Measurements from ENCODE around the gene KCNRG.
"Not testable (repeated sequence)": the region's sequence is repeated elsewhere in the genome, so short reads cannot be mapped to it uniquely, and the experiment has no call there.

Gene KCNRG

GRCh38 chr13:50053844-50054243 is 38.6 kb downstream of the KCNRG start:
- no peaks in the 10 kb centered on the region for H3K9me3 ChIP-seq (ENCODE audit: insufficient read depth, low read depth, low read length)
- no peak overlapping the region for H3K4me2 ChIP-seq (ENCODE audit: low read depth, low read length, poor library complexity, severe bottlenecking)
- no peaks in the 10 kb centered on the region for H3K4me1 ChIP-seq (ENCODE audit: insufficient read depth, low read length, poor library complexity, severe bottlenecking)
- no peaks in the 10 kb centered on the region for H3K27me3 ChIP-seq (ENCODE audit: insufficient read depth, low read length, poor library complexity, severe bottlenecking)
- H3K9me2 ChIP-seq (replicated peaks; ENCODE audit: low read depth, low read length), result no peaks in the 10 kb centered on the region
- peaks cover 61% of the 10 kb centered on the region for H4K20me1 ChIP-seq (ENCODE audit: insufficient read depth, low read length, poor library complexity, severe bottlenecking)
- H3K4me3 ChIP-seq (ENCODE audit: low read length, poor library complexity, severe bottlenecking), result no peak overlapping the region
- TF ChIP-seq, protein P1, sequence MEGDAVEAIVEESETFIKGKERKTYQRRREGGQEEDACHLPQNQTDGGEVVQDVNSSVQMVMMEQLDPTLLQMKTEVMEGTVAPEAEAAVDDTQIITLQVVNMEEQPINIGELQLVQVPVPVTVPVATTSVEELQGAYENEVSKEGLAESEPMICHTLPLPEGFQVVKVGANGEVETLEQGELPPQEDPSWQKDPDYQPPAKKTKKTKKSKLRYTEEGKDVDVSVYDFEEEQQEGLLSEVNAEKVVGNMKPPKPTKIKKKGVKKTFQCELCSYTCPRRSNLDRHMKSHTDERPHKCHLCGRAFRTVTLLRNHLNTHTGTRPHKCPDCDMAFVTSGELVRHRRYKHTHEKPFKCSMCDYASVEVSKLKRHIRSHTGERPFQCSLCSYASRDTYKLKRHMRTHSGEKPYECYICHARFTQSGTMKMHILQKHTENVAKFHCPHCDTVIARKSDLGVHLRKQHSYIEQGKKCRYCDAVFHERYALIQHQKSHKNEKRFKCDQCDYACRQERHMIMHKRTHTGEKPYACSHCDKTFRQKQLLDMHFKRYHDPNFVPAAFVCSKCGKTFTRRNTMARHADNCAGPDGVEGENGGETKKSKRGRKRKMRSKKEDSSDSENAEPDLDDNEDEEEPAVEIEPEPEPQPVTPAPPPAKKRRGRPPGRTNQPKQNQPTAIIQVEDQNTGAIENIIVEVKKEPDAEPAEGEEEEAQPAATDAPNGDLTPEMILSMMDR (conservative IDR thresholded peaks at IDR 0.05; ENCODE audit: low read length), result no peak
- TF ChIP-seq EZH2phosphoT487 (IDR thresholded peaks at IDR 0.05; ENCODE audit: borderline replicate concordance), result no peak
- H3K36me3 ChIP-seq (ENCODE audit: insufficient read depth, low read length), result peaks cover 68% of the 10 kb centered on the region
- H3K79me2 ChIP-seq (ENCODE audit: insufficient read depth, low read length), result peaks cover 94% of the 10 kb centered on the region
- H3K9ac ChIP-seq (ENCODE audit: low read depth, low read length, poor library complexity, severe bottlenecking), result no peak overlapping the region
- no peak overlapping the region for H2AFZ ChIP-seq (ENCODE audit: low read length)
- H3F3A ChIP-seq (ENCODE audit: low read depth), result no peaks in the 10 kb centered on the region

DNA sequence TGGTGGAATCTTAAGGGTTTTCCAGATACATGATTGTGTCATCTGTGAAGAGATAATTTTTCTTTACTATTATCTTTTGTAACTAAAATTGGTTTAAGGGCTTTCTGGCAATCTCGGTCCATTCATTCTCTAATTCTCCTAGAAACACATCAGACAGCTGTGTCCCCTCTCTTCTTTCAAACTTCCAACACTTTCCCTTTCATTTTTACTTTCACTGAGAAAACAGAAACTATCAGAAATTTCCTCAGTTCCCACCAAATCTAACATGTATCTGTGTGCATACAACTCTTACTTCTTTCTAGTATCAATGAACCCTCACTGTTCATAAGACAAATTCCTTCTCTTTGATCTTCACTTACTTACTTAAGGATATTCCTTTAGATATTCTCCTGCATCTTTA is 40.2 kb downstream of the KCNRG start:
- no peak for TF ChIP-seq EZH2phosphoT487 (IDR thresholded peaks at IDR 0.05; ENCODE audit: borderline replicate concordance)
- TF ChIP-seq, protein P1 (conservative IDR thresholded peaks at IDR 0.05; ENCODE audit: low read length), result no peak
- peaks cover 97% of the 10 kb centered on the region for H3K79me2 ChIP-seq (ENCODE audit: insufficient read depth, low read length)
- no peaks in the 10 kb centered on the region for H3K9me2 ChIP-seq (replicated peaks; ENCODE audit: low read depth, low read length)
- H2AFZ ChIP-seq (ENCODE audit: low read length), result no peak overlapping the region
- peaks cover 69% of the 10 kb centered on the region for H4K20me1 ChIP-seq (ENCODE audit: insufficient read depth, low read length, poor library complexity, severe bottlenecking)
- no peaks in the 10 kb centered on the region for H3K27me3 ChIP-seq (ENCODE audit: insufficient read depth, low read length, poor library complexity, severe bottlenecking)
- no peak overlapping the region for H3K9ac ChIP-seq (ENCODE audit: low read depth, low read length, poor library complexity, severe bottlenecking)
- no peaks in the 10 kb centered on the region for H3K4me1 ChIP-seq (ENCODE audit: insufficient read depth, low read length, poor library complexity, severe bottlenecking)
- H3K4me2 ChIP-seq (ENCODE audit: low read depth, low read length, poor library complexity, severe bottlenecking), result no peak overlapping the region
- H3F3A ChIP-seq (ENCODE audit: low read depth), result no peaks in the 10 kb centered on the region
- no peaks in the 10 kb centered on the region for H3K9me3 ChIP-seq (ENCODE audit: insufficient read depth, low read depth, low read length)
- peaks cover 73% of the 10 kb centered on the region for H3K36me3 ChIP-seq (ENCODE audit: insufficient read depth, low read length)
- no peak overlapping the region for H3K4me3 ChIP-seq (ENCODE audit: low read length, poor library complexity, severe bottlenecking)

- no peak overlapping the region for H3K4me3 ChIP-seq (ENCODE audit: low read length, poor library complexity, severe bottlenecking)
- no peaks in the 10 kb centered on the region for H3K9me3 ChIP-seq (ENCODE audit: insufficient read depth, low read depth, low read length)
- H3K4me2 ChIP-seq (ENCODE audit: low read depth, low read length, poor library complexity, severe bottlenecking), result no peak overlapping the region
- peaks cover 92% of the 10 kb centered on the region for H3K79me2 ChIP-seq (ENCODE audit: insufficient read depth, low read length)
- H4K20me1 ChIP-seq (ENCODE audit: insufficient read depth, low read length, poor library complexity, severe bottlenecking), result peaks cover 76% of the 10 kb centered on the region
- no peak overlapping the region for H3K9ac ChIP-seq (ENCODE audit: low read depth, low read length, poor library complexity, severe bottlenecking)
- H3K9me2 ChIP-seq (replicated peaks; ENCODE audit: low read depth, low read length), result no peaks in the 10 kb centered on the region
- no peak overlapping the region for H2AFZ ChIP-seq (ENCODE audit: low read length)
- H3F3A ChIP-seq (ENCODE audit: low read depth), result no peaks in the 10 kb centered on the region
- TF ChIP-seq, protein P1 (conservative IDR thresholded peaks at IDR 0.05; ENCODE audit: low read length), result no peak
- TF ChIP-seq EZH2phosphoT487 (IDR thresholded peaks at IDR 0.05; ENCODE audit: borderline replicate concordance), result no peak
- no peaks in the 10 kb centered on the region for H3K4me1 ChIP-seq (ENCODE audit: insufficient read depth, low read length, poor library complexity, severe bottlenecking)
- peaks cover 65% of the 10 kb centered on the region for H3K36me3 ChIP-seq (ENCODE audit: insufficient read depth, low read length)
- H3K27me3 ChIP-seq (ENCODE audit: insufficient read depth, low read length, poor library complexity, severe bottlenecking), result no peaks in the 10 kb centered on the region
These were observed 45.5 kb downstream of the KCNRG start for GRCh38 chr13:50060718-50061117.

DNA sequence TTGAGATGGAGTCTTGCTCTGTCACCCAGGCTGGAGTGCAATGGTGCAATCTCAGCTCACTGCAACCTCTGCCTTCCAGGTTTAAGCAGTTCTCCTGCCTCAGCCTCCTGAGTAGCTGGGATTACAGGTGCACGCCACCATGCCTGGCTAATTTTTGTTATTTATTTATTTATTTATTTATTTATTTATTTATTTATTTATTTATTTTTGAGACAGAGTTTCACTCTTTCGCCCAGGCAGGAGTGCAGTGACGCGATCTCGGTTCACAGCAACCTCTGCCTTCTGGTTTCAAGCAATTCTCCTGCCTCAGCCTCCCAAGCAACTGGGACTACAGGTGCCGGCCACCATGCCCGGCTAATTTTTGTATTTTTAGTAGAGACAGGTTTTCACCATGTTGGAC is 47.1 kb downstream of the KCNRG start:
- peaks cover 73% of the 10 kb centered on the region for H3K36me3 ChIP-seq (ENCODE audit: insufficient read depth, low read length)
- H3K9me2 ChIP-seq (replicated peaks; ENCODE audit: low read depth, low read length); H2AFZ ChIP-seq (ENCODE audit: low read length): not testable (repeated sequence)

More for the DNA sequence above, 47.1 kb downstream of the KCNRG start:
- H3K4me2 ChIP-seq (ENCODE audit: low read depth, low read length, poor library complexity, severe bottlenecking); H3K4me3 ChIP-seq (ENCODE audit: low read length, poor library complexity, severe bottlenecking); H3F3A ChIP-seq (ENCODE audit: low read depth); H3K27me3 ChIP-seq (ENCODE audit: insufficient read depth, low read length, poor library complexity, severe bottlenecking); H3K9me3 ChIP-seq (ENCODE audit: insufficient read depth, low read depth, low read length); H3K9ac ChIP-seq (ENCODE audit: low read depth, low read length, poor library complexity, severe bottlenecking); H3K4me1 ChIP-seq (ENCODE audit: insufficient read depth, low read length, poor library complexity, severe bottlenecking): not testable (repeated sequence)
- H4K20me1 ChIP-seq (ENCODE audit: insufficient read depth, low read length, poor library complexity, severe bottlenecking), result peaks cover 73% of the 10 kb centered on the region
- peaks cover 93% of the 10 kb centered on the region for H3K79me2 ChIP-seq (ENCODE audit: insufficient read depth, low read length)
